Measurements from ENCODE around the gene TMEM147.
"Not testable (repeated sequence)": the region's sequence is repeated elsewhere in the genome, so short reads cannot be mapped to it uniquely, and the experiment has no call there.

TMEM147 gene

DNA sequence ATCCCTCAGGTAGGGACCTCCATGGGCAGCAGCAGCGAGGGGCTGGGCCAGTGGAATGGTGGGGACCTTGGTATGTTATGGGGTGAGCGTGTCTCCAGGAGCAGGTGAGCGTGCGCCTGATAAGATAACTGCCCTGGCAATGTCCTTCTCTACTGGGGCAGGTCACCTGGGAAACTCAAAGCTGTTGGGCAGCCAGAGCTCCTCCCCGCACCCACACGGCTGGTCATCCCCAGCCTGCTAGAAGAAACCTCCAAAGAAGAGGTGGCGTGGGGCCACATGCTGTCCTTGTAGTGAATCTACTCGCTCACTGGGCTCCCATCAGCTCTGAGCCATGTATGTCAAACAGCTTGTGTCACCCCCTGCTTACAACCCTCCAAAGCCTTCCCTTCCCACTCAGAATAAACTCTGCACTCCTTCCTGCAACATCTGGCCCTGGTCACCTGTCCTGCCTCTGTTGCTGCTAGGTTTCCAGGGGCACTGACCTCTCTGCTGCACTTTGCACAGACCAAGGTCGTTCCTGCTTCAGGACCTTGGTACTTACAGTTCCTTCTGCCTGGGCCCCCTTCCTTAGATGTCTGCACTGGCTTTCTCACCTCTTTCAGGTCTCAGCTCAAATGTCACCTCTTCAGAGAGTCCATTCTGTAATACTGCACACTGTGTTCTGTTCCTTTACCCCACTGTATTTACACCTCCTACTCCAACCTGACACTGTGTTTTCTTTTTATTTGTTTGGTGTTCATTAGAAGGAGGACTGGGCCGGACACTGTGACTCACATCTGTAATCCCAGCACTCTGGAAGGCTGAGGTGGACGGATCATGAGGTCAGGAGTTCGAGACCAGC lies 19.8 kb downstream of the TMEM147 start:
- no peak for DNase-seq

DNA sequence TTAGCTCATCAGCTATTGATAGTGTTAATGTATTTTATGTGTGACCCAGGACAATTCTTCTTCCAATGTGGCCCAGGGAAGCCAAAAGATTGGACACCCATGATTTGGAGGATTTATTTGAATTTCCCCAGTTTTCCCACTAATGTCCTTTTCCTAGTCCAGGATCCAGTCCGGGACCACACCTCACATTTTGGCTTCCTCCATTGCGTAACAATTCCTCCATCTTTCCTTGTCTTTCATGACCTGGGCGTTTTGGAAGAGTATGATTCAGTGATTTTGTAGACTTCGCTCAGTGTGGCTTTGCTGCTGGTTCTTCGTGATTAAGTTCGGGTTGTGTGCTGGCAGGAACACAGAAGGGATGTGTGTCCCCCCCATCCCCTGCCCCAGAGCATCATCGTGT lies 21.3 kb downstream of the TMEM147 start:
- no peak for DNase-seq

DNA sequence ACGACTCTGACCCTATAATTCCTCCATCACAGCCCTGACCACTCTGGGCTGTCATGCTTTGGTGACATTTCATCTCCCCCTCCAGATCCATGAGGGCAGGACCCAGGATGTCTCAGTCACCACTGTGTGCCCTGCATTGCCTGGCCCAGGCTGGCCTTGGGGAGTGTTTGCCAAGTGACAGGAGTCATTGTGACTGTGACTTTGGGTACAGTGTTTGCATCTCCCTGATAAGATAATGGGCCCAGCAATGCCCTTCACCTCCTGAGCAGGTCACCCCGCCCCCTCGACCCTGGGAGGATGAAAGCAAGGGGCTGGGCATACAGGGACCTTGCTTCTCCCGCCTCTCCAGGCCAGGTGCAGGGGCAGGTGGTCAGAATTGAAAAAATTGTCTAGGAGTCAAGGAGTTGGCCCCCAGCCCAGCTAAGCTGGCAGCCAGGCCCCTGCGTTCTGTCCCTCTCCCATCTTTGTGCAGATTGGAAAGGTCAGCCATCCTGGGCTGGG lies 23.9 kb downstream of the TMEM147 start:
- no peak for DNase-seq

DNA sequence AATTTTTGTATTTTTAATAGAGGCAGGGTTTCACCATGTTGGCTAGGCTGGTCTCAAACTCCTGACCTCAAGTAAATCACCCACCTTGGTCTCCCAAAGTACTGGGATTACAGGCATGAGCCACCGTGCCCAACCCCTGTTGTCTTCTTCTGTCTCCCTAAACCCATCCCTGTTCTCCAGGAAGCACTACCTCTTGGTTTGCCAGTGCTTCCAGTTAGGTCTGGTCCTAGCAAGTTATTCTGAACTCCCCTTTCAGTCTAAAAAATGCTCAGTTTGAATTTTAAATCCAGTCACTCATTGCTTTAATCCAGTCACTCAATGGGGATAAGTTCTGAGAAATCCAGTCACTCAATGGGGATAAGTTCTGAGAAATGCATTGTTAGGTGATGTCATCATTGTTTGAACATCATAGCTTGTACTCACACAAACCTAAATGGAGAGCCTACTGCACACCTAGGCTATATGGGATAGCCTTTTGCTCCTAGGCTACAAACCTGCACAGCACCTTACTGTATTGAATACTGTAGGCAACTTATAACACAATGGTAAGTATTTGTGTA lies 26.1 kb downstream of the TMEM147 start:
- DNase-seq, result no peak

DNA sequence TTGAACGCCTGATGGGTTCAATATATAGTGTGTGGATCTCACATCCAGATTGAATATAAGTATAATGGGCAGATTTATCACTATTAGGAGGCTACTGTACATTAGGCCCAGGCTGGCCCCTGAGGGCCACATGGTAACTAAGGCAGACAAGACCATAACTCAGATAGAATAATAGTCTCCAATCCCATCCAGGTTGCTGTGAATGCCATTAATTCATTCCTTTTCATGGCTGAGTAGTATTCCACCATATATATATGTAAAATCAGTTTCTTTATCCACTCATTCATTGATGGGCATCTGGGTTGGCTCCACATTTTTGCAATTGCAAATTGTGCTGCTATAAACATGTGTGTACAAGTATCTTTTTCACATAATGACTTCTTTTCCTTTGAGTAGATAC lies 32.5 kb downstream of the TMEM147 start:
- DNase-seq, result no peak

DNA sequence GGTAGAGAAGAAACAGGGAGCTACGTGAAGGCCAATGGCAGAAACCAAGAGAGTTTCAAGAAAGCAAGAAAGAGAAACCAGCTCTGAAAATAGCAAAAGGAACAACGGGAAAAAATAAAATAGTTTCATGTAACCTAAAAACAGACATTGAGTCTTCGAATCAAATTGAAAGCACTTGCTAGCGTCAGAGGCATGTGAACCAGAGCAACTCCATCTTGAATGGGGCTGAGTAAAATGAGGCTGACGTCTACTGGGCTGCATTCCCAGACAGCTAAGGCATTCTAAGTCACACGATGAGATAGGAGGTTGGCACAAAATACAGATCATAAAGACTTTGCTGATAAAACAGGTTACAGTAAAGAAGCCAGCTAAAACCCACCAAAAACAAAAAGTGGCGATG lies 33.3 kb downstream of the TMEM147 start:
- DNase-seq, result no peak

DNA sequence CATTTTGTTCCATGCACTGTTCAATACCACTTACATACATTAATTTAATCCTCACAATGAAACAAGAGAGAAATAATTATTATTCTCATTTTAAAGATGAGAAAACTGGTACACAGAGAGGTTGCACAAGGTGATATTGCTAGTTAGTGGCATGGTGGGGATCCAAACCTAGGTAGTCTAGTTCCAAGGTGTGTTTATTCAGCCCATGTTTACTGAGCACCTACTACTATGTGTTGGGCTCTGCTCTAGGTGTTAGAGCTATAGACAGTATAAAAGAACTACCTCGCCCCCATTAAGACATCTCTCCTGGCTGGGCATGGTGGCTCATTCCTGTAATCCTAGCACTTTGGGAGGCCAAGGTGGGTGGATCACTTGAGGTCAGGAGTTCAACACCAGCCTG lies 37.3 kb downstream of the TMEM147 start:
- DNase-seq, result no peak

DNA sequence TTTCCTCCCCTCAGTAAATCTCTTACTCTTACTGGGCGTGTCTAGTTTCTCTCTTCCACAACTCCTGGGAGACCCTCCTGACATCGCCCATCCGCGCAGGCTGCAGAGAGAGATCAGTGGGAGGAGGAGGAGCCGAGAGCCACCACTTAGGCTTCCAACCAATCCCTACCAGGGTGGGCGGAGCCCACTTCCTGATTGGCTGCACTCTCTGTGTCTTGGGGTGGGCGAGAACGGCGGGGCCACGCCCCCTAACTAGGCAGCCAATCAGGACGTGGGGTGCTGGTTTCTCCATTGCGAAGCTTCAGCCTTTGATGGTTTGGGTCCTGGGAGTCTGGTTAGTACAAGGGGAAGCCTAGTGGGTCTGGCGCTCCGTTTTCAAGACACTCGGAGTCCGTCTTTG lies 40.4 kb downstream of the TMEM147 start, which contains the start of gene PMIS2:
TSS of gene PMIS2 (plus strand) at position 326 of the 400 bp plus-strand sequence. CDS start 87 bp downstream, outside the sequence.
- no peak for DNase-seq

DNA sequence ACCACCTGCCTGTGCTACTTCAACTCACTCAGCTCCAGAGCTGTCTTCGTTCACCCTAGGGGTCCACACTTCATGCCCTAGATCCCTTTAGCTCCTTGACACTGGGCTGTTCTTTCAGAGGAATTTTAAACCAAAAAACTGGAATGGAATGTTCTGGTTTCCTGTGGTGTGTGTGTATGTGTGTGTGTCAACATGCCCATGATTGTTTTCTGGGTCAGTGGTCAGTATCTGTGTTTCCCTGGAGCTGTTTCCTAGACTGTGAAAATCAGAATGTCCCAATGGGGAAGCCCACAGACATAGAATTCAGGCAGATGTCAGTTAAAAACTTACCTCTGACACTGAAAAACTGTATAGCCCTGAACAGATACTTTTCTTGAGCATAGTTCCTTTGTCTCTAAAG lies 41.9 kb downstream of the TMEM147 start:
- DNase-seq, result no peak

DNA sequence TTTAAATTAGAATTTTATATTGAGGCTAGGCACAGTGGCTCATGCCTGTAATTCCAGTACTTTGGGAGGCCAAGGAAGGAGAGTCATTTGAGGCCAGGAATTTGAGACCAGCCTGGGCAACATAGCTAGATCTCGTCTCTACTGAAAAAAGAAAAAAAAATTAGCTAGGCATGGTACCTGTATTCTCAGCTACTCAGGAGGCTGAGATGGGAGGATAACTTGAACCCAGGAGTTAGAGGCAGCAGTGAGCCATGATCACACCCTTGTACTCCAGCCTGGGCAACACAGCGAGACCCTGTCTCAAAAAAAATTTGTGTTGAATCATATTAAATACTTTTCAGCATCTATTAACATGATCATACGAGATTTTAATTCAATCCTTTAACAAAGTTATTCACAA lies 45.4 kb downstream of the TMEM147 start:
- no peak for DNase-seq

DNA sequence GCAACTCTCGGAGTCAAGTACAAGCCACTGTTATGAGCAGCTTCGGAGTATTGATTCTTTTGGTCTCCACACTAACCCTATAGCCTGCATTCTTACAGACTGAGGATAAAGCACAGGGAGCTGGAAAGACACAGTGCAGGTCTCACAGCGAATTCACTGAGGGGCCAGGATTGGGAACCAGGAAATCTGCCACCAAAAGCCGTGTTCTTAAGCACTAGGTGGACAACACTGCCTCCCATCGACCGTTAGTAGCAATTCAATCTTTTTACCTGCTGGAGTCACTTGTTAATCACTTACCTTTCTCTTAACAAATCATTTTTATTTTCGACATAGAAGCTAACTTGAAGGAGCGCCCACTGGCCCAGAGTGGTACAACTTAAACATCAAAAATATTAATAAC lies 46.8 kb downstream of the TMEM147 start:
- DNase-seq, result no peak

DNA sequence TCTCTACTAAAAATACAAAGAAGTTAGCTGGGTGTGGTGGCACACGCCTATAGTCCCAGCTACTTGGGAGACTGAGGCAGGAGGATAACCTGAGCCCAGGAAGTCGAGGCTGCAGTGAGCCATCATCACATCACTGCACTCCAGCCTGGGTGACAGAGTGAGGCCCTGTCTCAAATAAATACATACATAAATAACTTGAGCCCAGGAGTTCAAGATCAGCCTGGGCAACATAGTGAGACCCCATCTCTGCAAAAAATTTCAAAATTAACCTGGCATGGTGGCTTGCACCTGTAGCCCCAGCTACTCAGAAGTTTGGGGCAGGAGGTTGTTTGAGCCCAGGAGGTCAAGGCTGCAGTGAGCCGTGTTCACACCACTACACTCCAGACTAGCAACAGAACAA lies 49.6 kb downstream of the TMEM147 start:
- DNase-seq, result not testable (repeated sequence)

DNA sequence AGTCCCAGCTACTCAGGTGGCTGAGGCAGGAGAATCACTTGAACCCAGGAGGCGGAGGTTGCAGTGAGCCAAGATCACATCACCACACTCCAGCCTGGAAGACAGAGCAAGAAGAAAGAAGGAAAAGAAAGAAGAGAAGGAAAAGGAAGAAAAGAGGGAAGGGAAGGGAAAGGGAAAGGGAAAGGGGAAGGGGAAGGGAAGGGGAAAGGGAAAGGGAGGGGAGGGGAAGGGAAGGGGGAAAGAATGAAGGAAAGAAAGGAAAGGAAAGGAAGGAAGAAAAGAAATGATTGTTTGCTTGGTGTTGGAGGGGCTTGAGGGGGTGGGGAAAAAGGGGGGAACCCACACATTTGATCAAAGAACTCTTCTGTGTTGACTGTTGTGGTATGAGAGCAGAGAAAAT lies 50.5 kb downstream of the TMEM147 start:
- DNase-seq, result no peak

DNA sequence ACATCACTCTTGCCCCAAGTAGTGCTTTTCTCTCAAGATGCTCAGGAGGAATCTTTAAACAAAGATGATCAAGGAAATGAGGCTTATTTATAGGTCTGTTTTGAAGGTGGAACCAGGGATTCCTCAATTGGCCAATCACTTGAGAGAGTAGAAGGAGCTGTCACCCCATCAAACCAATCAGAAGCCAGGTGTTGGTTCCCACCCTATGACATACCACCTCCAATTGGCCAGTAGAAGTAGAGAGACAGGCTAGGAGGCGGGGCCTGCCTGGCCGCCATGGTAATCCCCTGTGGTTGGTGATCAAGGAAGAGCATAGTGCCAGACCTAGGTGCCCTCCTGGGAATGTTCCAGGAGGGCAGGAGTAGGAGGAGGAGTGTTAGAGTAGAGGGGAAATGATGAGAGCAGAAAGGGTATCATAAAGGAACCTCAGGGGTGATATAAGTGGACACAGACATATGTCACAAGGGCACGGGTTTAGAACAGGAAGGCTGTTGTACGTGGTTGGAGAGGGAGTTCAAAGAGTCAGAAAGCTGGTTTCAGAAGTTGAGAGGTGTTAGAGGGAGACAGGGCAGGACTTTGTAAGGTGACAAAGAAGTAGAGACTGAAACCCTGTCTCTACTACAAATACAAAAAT lies 51.1 kb downstream of the TMEM147 start:
- no peak for DNase-seq
